SH-SY5Y (cell line): Measurements from ENCODE around the gene SMARCD3.

Experiments
- GATA2 ChIP-seq: IDR thresholded peaks from 2 replicates; pipeline ENCODE4 v1.6.1; 2011; ENCODE audit warnings: mild to moderate bottlenecking, low read depth, low read length
- GATA3 ChIP-seq: IDR thresholded peaks from 2 replicates; pipeline ENCODE4 v1.6.1; 2011; ENCODE audit warnings: low read depth, mild to moderate bottlenecking, low read length, moderate library complexity

- TF ChIP-seq GATA2 (no peak), GATA3 (no peak)
Measured at GRCh38 chr7:151271699-151272355, 23.3 kb upstream of the SMARCD3 start.
